ENCODE results near the gene FUT3. TPM values are rescaled to one million over a fixed set of nuclear protein-coding genes. Genes with fewer than 3 reads are reported as not detected.

FUT3 gene
- total and polyA plus RNA-seq, 2 donors (not counting 1 experiment from before 2014, with no cell fraction given): not detected

DNA sequence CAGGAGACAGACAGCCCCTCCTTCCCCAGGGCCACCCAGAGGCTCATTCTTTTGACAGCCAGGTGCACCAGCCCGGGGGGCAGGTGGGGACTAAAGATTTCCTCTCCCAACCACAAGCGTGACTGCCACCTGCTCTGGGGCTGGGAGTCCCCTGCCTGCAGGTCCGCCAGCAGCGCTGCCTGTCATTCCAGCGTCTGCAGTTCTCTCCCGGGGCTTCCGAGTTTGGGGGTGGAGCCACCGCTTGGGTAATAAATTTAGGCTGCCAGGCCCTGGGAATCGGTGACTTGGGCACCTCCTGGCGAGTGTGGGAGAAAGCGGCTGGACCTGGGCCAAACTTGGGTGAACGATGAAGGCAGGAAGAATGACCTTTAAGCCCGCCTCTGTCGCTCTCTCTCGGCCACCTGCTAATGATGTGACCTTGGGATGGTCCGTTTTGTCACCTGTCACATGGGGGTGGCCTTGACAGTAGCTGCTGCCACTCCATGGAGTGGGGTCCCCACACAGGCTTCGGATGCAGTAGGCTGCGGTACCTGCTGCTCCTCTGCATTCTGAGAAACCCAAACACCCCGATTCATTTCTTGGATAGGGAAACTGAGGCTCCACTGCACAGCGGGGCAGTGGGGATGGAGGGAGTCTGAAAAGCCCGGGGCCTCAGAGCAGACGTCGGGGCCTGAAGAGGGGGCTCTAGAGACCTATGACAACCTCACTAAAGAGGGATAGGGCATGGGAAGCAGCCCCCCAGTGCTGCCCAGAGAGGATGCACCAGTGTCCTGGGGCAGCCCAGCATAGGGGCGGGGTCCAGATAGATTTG, 24.5 kb downstream of the FUT3 start:
- no peaks in the 10 kb centered on the region for H4K20me1 ChIP-seq (ENCODE audit: control insufficient read depth, extremely low read depth, insufficient read depth, low read length)
- TF ChIP-seq EZH2 (IDR thresholded peaks at IDR 0.05; ENCODE audit: low read length, missing control alignments): no peak
- TF ChIP-seq, protein P1, sequence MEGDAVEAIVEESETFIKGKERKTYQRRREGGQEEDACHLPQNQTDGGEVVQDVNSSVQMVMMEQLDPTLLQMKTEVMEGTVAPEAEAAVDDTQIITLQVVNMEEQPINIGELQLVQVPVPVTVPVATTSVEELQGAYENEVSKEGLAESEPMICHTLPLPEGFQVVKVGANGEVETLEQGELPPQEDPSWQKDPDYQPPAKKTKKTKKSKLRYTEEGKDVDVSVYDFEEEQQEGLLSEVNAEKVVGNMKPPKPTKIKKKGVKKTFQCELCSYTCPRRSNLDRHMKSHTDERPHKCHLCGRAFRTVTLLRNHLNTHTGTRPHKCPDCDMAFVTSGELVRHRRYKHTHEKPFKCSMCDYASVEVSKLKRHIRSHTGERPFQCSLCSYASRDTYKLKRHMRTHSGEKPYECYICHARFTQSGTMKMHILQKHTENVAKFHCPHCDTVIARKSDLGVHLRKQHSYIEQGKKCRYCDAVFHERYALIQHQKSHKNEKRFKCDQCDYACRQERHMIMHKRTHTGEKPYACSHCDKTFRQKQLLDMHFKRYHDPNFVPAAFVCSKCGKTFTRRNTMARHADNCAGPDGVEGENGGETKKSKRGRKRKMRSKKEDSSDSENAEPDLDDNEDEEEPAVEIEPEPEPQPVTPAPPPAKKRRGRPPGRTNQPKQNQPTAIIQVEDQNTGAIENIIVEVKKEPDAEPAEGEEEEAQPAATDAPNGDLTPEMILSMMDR (conservative IDR thresholded peaks at IDR 0.05 in 1 of 2, IDR thresholded peaks at IDR 0.05 in 1 of 2; ENCODE audit: low read depth in 1 of 2, low read length in 2 of 2): peak in 1 of 2 donors; percentile 16
- no peak overlapping the region for H3K4me2 ChIP-seq (ENCODE audit: extremely low read depth, insufficient read depth, low read length)
- H2AFZ ChIP-seq (ENCODE audit: low read length): no peak overlapping the region
- no peaks in the 10 kb centered on the region for H3K36me3 ChIP-seq (ENCODE audit: control insufficient read depth, insufficient read depth, low read length)
- H3K4me1 ChIP-seq (ENCODE audit: control insufficient read depth, extremely low read depth, insufficient read depth, low read length): no peaks in the 10 kb centered on the region
- H3K27me3 ChIP-seq (ENCODE audit: control insufficient read depth, insufficient read depth, low read length): peaks cover 21% of the 10 kb centered on the region
- H3K9me3 ChIP-seq (ENCODE audit: control insufficient read depth, insufficient read depth, low read depth, low read length): no peaks in the 10 kb centered on the region
- H3K79me2 ChIP-seq (ENCODE audit: control insufficient read depth, insufficient read depth, low read length): no peaks in the 10 kb centered on the region
- DNase-seq (ENCODE audit: low read depth in 2 of 2): peak in 1 of 2 donors; percentile 31
- H3K27ac ChIP-seq (ENCODE audit: insufficient read depth, low read length): no peak overlapping the region
- H3K9ac ChIP-seq (ENCODE audit: insufficient read depth, low read length): no peak overlapping the region
- H3K4me3 ChIP-seq (replicated peaks in 1 of 4; ENCODE audit: control extremely low read depth in 1 of 4, insufficient read depth in 1 of 4, low read depth in 3 of 4, low read length in 4 of 4): no peak overlapping the region

- no peaks in the 10 kb centered on the region for H3K79me2 ChIP-seq (ENCODE audit: control insufficient read depth, insufficient read depth, low read length)
- TF ChIP-seq, protein P1 (conservative IDR thresholded peaks at IDR 0.05 in 1 of 2, IDR thresholded peaks at IDR 0.05 in 1 of 2; ENCODE audit: low read depth in 1 of 2, low read length in 2 of 2): no peak
- no peak for TF ChIP-seq EZH2 (IDR thresholded peaks at IDR 0.05; ENCODE audit: low read length, missing control alignments)
Measured at GRCh38 chr19:5825178-5825577, 26.1 kb downstream of the FUT3 start.

DNA sequence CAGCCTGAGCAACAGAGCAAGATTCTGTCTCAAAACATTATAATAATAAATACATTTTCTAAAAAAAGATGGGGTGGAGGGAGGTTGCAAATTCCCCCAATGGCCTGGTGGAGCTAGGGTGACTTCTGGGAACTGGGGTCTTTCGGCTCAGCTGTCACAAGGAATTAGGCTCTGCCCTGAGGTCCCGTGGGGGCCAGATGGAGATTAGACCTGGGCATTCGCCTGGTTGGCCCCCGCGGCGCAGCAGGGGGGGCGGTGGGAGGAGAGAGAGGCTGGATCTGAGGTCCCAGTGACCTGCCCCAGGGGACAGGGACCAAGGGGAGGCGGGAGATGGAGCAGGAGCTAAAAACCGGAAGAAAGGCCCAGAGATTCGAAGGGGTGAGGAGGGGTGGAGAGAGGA, 26.5 kb downstream of the FUT3 start:
- H3K27me3 ChIP-seq (ENCODE audit: control insufficient read depth, insufficient read depth, low read length): peaks cover 16% of the 10 kb centered on the region
- no peaks in the 10 kb centered on the region for H3K4me1 ChIP-seq (ENCODE audit: control insufficient read depth, extremely low read depth, insufficient read depth, low read length)
- H3K9me3 ChIP-seq (ENCODE audit: control insufficient read depth, insufficient read depth, low read depth, low read length): no peaks in the 10 kb centered on the region
- no peak for DNase-seq (ENCODE audit: low read depth in 2 of 2)
- TF ChIP-seq, protein P1 (conservative IDR thresholded peaks at IDR 0.05 in 1 of 2, IDR thresholded peaks at IDR 0.05 in 1 of 2; ENCODE audit: low read depth in 1 of 2, low read length in 2 of 2): no peak
- TF ChIP-seq EZH2 (IDR thresholded peaks at IDR 0.05; ENCODE audit: low read length, missing control alignments): no peak
- H3K4me3 ChIP-seq (replicated peaks in 1 of 4; ENCODE audit: control extremely low read depth in 1 of 4, insufficient read depth in 1 of 4, low read depth in 3 of 4, low read length in 4 of 4): no peak overlapping the region
- H3K9ac ChIP-seq (ENCODE audit: insufficient read depth, low read length): no peak overlapping the region
- H4K20me1 ChIP-seq (ENCODE audit: control insufficient read depth, extremely low read depth, insufficient read depth, low read length): no peaks in the 10 kb centered on the region
- H3K27ac ChIP-seq (ENCODE audit: insufficient read depth, low read length): no peak overlapping the region
- H2AFZ ChIP-seq (ENCODE audit: low read length): no peak overlapping the region
- H3K79me2 ChIP-seq (ENCODE audit: control insufficient read depth, insufficient read depth, low read length): no peaks in the 10 kb centered on the region
- no peaks in the 10 kb centered on the region for H3K36me3 ChIP-seq (ENCODE audit: control insufficient read depth, insufficient read depth, low read length)
- H3K4me2 ChIP-seq (ENCODE audit: extremely low read depth, insufficient read depth, low read length): no peak overlapping the region

More at GRCh38 chr19:5825178-5825577, 26.1 kb downstream of the FUT3 start:
- no peaks in the 10 kb centered on the region for H3K4me1 ChIP-seq (ENCODE audit: control insufficient read depth, extremely low read depth, insufficient read depth, low read length)
- no peaks in the 10 kb centered on the region for H4K20me1 ChIP-seq (ENCODE audit: control insufficient read depth, extremely low read depth, insufficient read depth, low read length)
- no peak overlapping the region for H3K9ac ChIP-seq (ENCODE audit: insufficient read depth, low read length)
- peaks cover 20% of the 10 kb centered on the region for H3K27me3 ChIP-seq (ENCODE audit: control insufficient read depth, insufficient read depth, low read length)
- H3K9me3 ChIP-seq (ENCODE audit: control insufficient read depth, insufficient read depth, low read depth, low read length): no peaks in the 10 kb centered on the region
- no peak overlapping the region for H3K4me3 ChIP-seq (replicated peaks in 1 of 4; ENCODE audit: control extremely low read depth in 1 of 4, insufficient read depth in 1 of 4, low read depth in 3 of 4, low read length in 4 of 4)
- no peak overlapping the region for H3K4me2 ChIP-seq (ENCODE audit: extremely low read depth, insufficient read depth, low read length)
- DNase-seq (ENCODE audit: low read depth in 2 of 2): no peak
- H3K27ac ChIP-seq (ENCODE audit: insufficient read depth, low read length): no peak overlapping the region
- no peak overlapping the region for H2AFZ ChIP-seq (ENCODE audit: low read length)
- no peaks in the 10 kb centered on the region for H3K36me3 ChIP-seq (ENCODE audit: control insufficient read depth, insufficient read depth, low read length)
